GM12878 (cell line): ENCODE results near the gene STX1B. TPM values are rescaled to one million over a fixed set of nuclear protein-coding genes. Genes with fewer than 3 reads are reported as not detected.

Experiments used
- BRCA1 ChIP-seq: IDR thresholded peaks from 2 replicates; pipeline ENCODE4 v1.6.1; 2011; ENCODE audit warnings: low read depth, low read length, improper control_type of control experiment
- CHD1 ChIP-seq: IDR thresholded peaks from 2 replicates; pipeline ENCODE4 v1.6.1; 2012; ENCODE audit warnings: low read depth, low read length, improper control_type of control experiment
- CREM ChIP-seq: IDR thresholded peaks from 2 replicates; pipeline ENCODE4 v1.6.1; 2014; ENCODE audit warnings: antibody characterized with exemption, low read depth
- GATAD2B ChIP-seq: fragments of 450-650 bp; conservative IDR thresholded peaks from 2 replicates; pipeline ENCODE4 v1.6.1; 2017; ENCODE audit warnings: low read depth, mild to moderate bottlenecking, moderate library complexity
- HDAC6 ChIP-seq: fragments of 200-600 bp; sonication (generic); IDR thresholded peaks from one replicate; pipeline ENCODE4 v1.8.0; 2017; ENCODE audit warnings: antibody characterized with exemption; ENCODE audit not compliant: unreplicated experiment
- NFXL1 ChIP-seq: fragments of 450-650 bp; IDR thresholded peaks from 2 replicates; pipeline ENCODE4 v1.6.1; 2017; ENCODE audit warnings: antibody characterized with exemption, mild to moderate bottlenecking, borderline replicate concordance
- NFYA ChIP-seq: IDR thresholded peaks from 2 replicates; pipeline ENCODE4 v1.6.1; 2011; ENCODE audit warnings: low read depth, mild to moderate bottlenecking, low read length, improper control_type of control experiment, borderline replicate concordance
- PAX8 ChIP-seq: fragments of 450-650 bp; IDR thresholded peaks from 2 replicates; pipeline ENCODE4 v1.6.1; 2017; ENCODE audit warnings: mild to moderate bottlenecking, moderate library complexity
- POLR2AphosphoS5 ChIP-seq: IDR thresholded peaks from 2 replicates; pipeline ENCODE4 v1.6.1; 2011; ENCODE audit warnings: mild to moderate bottlenecking, low read length, inconsistent platforms
- RFX5 ChIP-seq: IDR thresholded peaks from 2 replicates; pipeline ENCODE4 v1.6.1; 2011; ENCODE audit warnings: low read depth, low read length, improper control_type of control experiment
- SREBF1 ChIP-seq: IDR thresholded peaks from 2 replicates; pipeline ENCODE4 v1.6.1; 2012; ENCODE audit warnings: mild to moderate bottlenecking, low read length
- SREBF2 ChIP-seq: IDR thresholded peaks from 2 replicates; pipeline ENCODE4 v1.6.1; 2012; ENCODE audit warnings: mild to moderate bottlenecking, low read length
- TCF12 ChIP-seq: IDR thresholded peaks from 2 replicates; pipeline ENCODE4 v1.6.1; 2011; ENCODE audit warnings: low read depth, mild to moderate bottlenecking, low read length
- WRNIP1 ChIP-seq: IDR thresholded peaks from 2 replicates; pipeline ENCODE4 v1.6.1; 2011; ENCODE audit warnings: low read depth, low read length, improper control_type of control experiment, borderline replicate concordance
- ZNF217 ChIP-seq: fragments of 450-650 bp; IDR thresholded peaks from 2 replicates; pipeline ENCODE4 v1.6.1; 2017; ENCODE audit warnings: antibody characterized with exemption, mild to moderate bottlenecking
- ZNF384 ChIP-seq: IDR thresholded peaks from 2 replicates; pipeline ENCODE4 v1.6.1; 2012; ENCODE audit warnings: low read depth, mild to moderate bottlenecking, low read length, improper control_type of control experiment, borderline replicate concordance
- ZZZ3 ChIP-seq: IDR thresholded peaks from 2 replicates; pipeline ENCODE4 v1.6.1; 2011; ENCODE audit warnings: low read depth; ENCODE audit not compliant: control insufficient read depth, insufficient read length
- polyA plus RNA-seq, 11 experiments: library from polyadenylated mRNA; depleted of rRNA in 4 of 11; unstranded in 6 of 11; stranded (reverse) in 5 of 11; fragments of >200 nt; fragmentation: Nextera tagmentation in 4 of 11; fragmentation: Illumina TruSeq in 1 of 11; extraction: Ambion mirVana in 4 of 11; extraction: Trizol in 1 of 11; gene quantifications; 1 replicate in 1 of 11; 2 replicates in 10 of 11; pipeline versions ENCODE4 v1.2.1 to v1.2.3, GENCODE V29; 2011 to 2016; ENCODE audit warnings: inconsistent platforms in 2 of 11, missing spikeins in 2 of 11, low read depth in 1 of 11
- total RNA-seq, 4 experiments: library from RNA; depleted of rRNA in 3 of 4; stranded (reverse); fragments of >200 nt in 3 of 4; fragmentation: Illumina TruSeq in 1 of 4; extraction: Trizol in 1 of 4; gene quantifications; 2 replicates each; pipeline versions ENCODE4 v1.2.1 to v1.2.3, GENCODE V29; 2013 to 2021
- TF ChIP-seq, protein P1 (sequence below): fragments of 450-650 bp; IDR thresholded peaks from 2 replicates; pipeline ENCODE4 v1.6.1; 2017; ENCODE audit warnings: low read depth, mild to moderate bottlenecking, moderate library complexity
- TF ChIP-seq, protein P2 (sequence below): fragments of 150-350 bp; IDR thresholded peaks from 2 replicates; pipeline ENCODE4 v1.6.1; 2016; ENCODE audit warnings: low read depth, low read length
- TF ChIP-seq, protein P3 (sequence below): fragments of 450-650 bp; IDR thresholded peaks from 2 replicates; pipeline ENCODE4 v1.6.1; 2017; ENCODE audit warnings: mild to moderate bottlenecking
- TF ChIP-seq, protein P4 (sequence below): fragments of 150-350 bp; IDR thresholded peaks from 2 replicates; pipeline ENCODE4 v1.6.1; 2014; ENCODE audit warnings: mild to moderate bottlenecking, low read depth, low read length
- TF ChIP-seq, protein P5 (sequence below): fragments of 450-650 bp; IDR thresholded peaks from 2 replicates; pipeline ENCODE4 v1.6.1; 2017; ENCODE audit warnings: borderline replicate concordance

Gene STX1B
- total and polyA plus RNA-seq, 10 of the 15 experiments (the other 5 are each of a cell fraction or from before 2014, with no cell fraction given) = 0.22 to 2.5 (median 1.1) TPM

DNA sequence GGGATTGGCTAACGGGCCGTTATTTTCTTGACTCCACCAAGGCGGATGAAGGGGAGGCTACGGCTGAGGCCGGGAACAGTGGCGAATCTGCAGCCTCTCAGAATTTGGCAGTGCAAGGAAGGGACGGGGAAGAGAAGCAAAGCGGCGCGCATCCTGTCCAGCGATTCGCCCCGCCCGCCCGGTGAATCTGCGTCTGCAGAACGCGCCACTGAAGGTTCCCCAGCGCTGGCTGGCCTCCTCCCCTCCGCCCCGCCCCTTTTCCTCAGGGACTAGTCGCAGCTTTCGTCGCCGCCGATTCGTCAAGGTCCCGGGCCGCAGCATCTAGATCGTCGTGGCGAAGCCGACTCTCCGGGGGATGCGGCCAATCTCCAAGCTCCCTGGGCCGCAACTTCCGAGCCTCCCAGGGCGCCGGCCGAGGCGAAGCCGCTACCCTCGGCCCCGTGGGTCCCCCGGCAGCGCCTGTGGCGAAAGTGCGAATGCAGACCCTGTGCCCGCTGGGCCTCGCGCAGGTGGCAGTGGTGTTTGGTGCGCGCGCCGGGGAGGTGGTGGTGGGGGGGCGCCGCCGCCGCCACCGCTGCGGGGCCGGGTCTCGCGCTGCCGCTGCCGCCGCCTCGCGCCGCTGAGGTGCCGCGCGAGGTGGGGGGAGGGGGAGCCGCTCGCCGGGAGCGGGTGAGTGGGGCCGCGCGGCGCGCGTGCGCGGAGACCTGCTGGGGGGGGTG is 52.8 kb downstream of the STX1B start, which contains the start of gene SETD1A (continued):
- TF ChIP-seq TCF12 = peak; percentile 65; the same call in 1 of the 2 replicates
- TF ChIP-seq CHD1 = no peak
- peak; percentile 49 for TF ChIP-seq HDAC6
- TF ChIP-seq GATAD2B = peak; percentile 69
- TF ChIP-seq, protein P1, sequence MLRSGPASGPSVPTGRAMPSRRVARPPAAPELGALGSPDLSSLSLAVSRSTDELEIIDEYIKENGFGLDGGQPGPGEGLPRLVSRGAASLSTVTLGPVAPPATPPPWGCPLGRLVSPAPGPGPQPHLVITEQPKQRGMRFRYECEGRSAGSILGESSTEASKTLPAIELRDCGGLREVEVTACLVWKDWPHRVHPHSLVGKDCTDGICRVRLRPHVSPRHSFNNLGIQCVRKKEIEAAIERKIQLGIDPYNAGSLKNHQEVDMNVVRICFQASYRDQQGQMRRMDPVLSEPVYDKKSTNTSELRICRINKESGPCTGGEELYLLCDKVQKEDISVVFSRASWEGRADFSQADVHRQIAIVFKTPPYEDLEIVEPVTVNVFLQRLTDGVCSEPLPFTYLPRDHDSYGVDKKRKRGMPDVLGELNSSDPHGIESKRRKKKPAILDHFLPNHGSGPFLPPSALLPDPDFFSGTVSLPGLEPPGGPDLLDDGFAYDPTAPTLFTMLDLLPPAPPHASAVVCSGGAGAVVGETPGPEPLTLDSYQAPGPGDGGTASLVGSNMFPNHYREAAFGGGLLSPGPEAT = peak; percentile 100
- TF ChIP-seq, protein P2, sequence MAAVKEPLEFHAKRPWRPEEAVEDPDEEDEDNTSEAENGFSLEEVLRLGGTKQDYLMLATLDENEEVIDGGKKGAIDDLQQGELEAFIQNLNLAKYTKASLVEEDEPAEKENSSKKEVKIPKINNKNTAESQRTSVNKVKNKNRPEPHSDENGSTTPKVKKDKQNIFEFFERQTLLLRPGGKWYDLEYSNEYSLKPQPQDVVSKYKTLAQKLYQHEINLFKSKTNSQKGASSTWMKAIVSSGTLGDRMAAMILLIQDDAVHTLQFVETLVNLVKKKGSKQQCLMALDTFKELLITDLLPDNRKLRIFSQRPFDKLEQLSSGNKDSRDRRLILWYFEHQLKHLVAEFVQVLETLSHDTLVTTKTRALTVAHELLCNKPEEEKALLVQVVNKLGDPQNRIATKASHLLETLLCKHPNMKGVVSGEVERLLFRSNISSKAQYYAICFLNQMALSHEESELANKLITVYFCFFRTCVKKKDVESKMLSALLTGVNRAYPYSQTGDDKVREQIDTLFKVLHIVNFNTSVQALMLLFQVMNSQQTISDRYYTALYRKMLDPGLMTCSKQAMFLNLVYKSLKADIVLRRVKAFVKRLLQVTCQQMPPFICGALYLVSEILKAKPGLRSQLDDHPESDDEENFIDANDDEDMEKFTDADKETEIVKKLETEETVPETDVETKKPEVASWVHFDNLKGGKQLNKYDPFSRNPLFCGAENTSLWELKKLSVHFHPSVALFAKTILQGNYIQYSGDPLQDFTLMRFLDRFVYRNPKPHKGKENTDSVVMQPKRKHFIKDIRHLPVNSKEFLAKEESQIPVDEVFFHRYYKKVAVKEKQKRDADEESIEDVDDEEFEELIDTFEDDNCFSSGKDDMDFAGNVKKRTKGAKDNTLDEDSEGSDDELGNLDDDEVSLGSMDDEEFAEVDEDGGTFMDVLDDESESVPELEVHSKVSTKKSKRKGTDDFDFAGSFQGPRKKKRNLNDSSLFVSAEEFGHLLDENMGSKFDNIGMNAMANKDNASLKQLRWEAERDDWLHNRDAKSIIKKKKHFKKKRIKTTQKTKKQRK = no peak
- no peak for TF ChIP-seq ZNF217
- TF ChIP-seq RFX5 = no peak
- no peak for TF ChIP-seq POLR2AphosphoS5
- TF ChIP-seq SREBF2 = no peak
- no peak for TF ChIP-seq NFXL1
- no peak for TF ChIP-seq NFYA
- TF ChIP-seq, protein P3, sequence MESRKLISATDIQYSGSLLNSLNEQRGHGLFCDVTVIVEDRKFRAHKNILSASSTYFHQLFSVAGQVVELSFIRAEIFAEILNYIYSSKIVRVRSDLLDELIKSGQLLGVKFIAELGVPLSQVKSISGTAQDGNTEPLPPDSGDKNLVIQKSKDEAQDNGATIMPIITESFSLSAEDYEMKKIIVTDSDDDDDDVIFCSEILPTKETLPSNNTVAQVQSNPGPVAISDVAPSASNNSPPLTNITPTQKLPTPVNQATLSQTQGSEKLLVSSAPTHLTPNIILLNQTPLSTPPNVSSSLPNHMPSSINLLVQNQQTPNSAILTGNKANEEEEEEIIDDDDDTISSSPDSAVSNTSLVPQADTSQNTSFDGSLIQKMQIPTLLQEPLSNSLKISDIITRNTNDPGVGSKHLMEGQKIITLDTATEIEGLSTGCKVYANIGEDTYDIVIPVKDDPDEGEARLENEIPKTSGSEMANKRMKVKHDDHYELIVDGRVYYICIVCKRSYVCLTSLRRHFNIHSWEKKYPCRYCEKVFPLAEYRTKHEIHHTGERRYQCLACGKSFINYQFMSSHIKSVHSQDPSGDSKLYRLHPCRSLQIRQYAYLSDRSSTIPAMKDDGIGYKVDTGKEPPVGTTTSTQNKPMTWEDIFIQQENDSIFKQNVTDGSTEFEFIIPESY = no peak
- no peak for TF ChIP-seq BRCA1
- TF ChIP-seq ZNF384 = no peak
- TF ChIP-seq CREM = peak; percentile 92
- TF ChIP-seq WRNIP1 = no peak; the same call in 1 of the 2 replicates
- TF ChIP-seq, protein P4, sequence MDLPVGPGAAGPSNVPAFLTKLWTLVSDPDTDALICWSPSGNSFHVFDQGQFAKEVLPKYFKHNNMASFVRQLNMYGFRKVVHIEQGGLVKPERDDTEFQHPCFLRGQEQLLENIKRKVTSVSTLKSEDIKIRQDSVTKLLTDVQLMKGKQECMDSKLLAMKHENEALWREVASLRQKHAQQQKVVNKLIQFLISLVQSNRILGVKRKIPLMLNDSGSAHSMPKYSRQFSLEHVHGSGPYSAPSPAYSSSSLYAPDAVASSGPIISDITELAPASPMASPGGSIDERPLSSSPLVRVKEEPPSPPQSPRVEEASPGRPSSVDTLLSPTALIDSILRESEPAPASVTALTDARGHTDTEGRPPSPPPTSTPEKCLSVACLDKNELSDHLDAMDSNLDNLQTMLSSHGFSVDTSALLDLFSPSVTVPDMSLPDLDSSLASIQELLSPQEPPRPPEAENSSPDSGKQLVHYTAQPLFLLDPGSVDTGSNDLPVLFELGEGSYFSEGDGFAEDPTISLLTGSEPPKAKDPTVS = peak; percentile 49; the same call in 1 of the 2 replicates
- TF ChIP-seq, protein P5, sequence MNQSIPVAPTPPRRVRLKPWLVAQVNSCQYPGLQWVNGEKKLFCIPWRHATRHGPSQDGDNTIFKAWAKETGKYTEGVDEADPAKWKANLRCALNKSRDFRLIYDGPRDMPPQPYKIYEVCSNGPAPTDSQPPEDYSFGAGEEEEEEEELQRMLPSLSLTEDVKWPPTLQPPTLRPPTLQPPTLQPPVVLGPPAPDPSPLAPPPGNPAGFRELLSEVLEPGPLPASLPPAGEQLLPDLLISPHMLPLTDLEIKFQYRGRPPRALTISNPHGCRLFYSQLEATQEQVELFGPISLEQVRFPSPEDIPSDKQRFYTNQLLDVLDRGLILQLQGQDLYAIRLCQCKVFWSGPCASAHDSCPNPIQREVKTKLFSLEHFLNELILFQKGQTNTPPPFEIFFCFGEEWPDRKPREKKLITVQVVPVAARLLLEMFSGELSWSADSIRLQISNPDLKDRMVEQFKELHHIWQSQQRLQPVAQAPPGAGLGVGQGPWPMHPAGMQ = no peak
- TF ChIP-seq SREBF1 = peak; percentile 47
- TF ChIP-seq ZZZ3 = no peak
- TF ChIP-seq PAX8 = no peak
